ENCODE results near the gene EML6.

The EML6 gene

GRCh38 chr2:54907663-54908062 lies 184.2 kb downstream of the EML6 start:
- TF ChIP-seq CTCF (IDR thresholded peaks at IDR 0.05; ENCODE audit: low read depth, low read length, missing control alignments) = no peak
- DNase-seq (ENCODE audit: low read depth) = no peak
- in situ Hi-C loops (cut with HindIII; ENCODE audit: low sequenced_read_pairs) = no loop called here
- no peak overlapping the region for H3K4me3 ChIP-seq (ENCODE audit: low read depth, low read length)

GRCh38 chr2:54908591-54908990 lies 185.1 kb downstream of the EML6 start:
- in situ Hi-C loops (cut with HindIII; ENCODE audit: low sequenced_read_pairs) = no loop called here
- DNase-seq (ENCODE audit: low read depth) = no peak
- TF ChIP-seq CTCF (IDR thresholded peaks at IDR 0.05; ENCODE audit: low read depth, low read length, missing control alignments) = no peak
- no peak overlapping the region for H3K4me3 ChIP-seq (ENCODE audit: low read depth, low read length)

- H3K4me3 ChIP-seq (ENCODE audit: low read depth, low read length) = no peak overlapping the region
- in situ Hi-C loops (cut with HindIII; ENCODE audit: low sequenced_read_pairs) = no loop called here
- TF ChIP-seq CTCF (IDR thresholded peaks at IDR 0.05; ENCODE audit: low read depth, low read length, missing control alignments) = no peak
- DNase-seq (ENCODE audit: low read depth) = no peak
These were observed 185.5 kb downstream of the EML6 start for GRCh38 chr2:54909001-54909400.

GRCh38 chr2:54912305-54912704 lies 188.8 kb downstream of the EML6 start:
- no peak for TF ChIP-seq CTCF (IDR thresholded peaks at IDR 0.05; ENCODE audit: low read depth, low read length, missing control alignments)
- H3K4me3 ChIP-seq (ENCODE audit: low read depth, low read length) = no peak overlapping the region

GRCh38 chr2:54912893-54913292 lies 189.4 kb downstream of the EML6 start:
- no peak for TF ChIP-seq CTCF (IDR thresholded peaks at IDR 0.05; ENCODE audit: low read depth, low read length, missing control alignments)
- in situ Hi-C loops (cut with HindIII; ENCODE audit: low sequenced_read_pairs) = no loop called here
- H3K4me3 ChIP-seq (ENCODE audit: low read depth, low read length) = no peak overlapping the region
- no peak for DNase-seq (ENCODE audit: low read depth)

More at GRCh38 chr2:54912305-54912704, 188.8 kb downstream of the EML6 start:
- no peak for DNase-seq (ENCODE audit: low read depth)
- in situ Hi-C loops (cut with HindIII; ENCODE audit: low sequenced_read_pairs) = no loop called here

GRCh38 chr2:54914637-54915036 lies 191.2 kb downstream of the EML6 start:
- DNase-seq (ENCODE audit: low read depth) = no peak
- H3K4me3 ChIP-seq (ENCODE audit: low read depth, low read length) = no peak overlapping the region
- in situ Hi-C loops (cut with HindIII; ENCODE audit: low sequenced_read_pairs) = no loop called here
- TF ChIP-seq CTCF (IDR thresholded peaks at IDR 0.05; ENCODE audit: low read depth, low read length, missing control alignments) = no peak

GRCh38 chr2:54915101-54915500 lies 191.6 kb downstream of the EML6 start:
- in situ Hi-C loops (cut with HindIII; ENCODE audit: low sequenced_read_pairs) = no loop called here
- no peak for TF ChIP-seq CTCF (IDR thresholded peaks at IDR 0.05; ENCODE audit: low read depth, low read length, missing control alignments)
- no peak for DNase-seq (ENCODE audit: low read depth)
- H3K4me3 ChIP-seq (ENCODE audit: low read depth, low read length) = no peak overlapping the region

Measured in astrocyte of the cerebellum (primary cell).